GM19455 (cell line): ENCODE results near the gene TSPAN18.

ENCODE experiments used
- ATAC-seq: cut with Tn5 transposase; IDR thresholded peaks from one replicate; pipeline ENCODE4 v1.9.1; 2021; ENCODE audit not compliant: unreplicated experiment

Gene TSPAN18

DNA sequence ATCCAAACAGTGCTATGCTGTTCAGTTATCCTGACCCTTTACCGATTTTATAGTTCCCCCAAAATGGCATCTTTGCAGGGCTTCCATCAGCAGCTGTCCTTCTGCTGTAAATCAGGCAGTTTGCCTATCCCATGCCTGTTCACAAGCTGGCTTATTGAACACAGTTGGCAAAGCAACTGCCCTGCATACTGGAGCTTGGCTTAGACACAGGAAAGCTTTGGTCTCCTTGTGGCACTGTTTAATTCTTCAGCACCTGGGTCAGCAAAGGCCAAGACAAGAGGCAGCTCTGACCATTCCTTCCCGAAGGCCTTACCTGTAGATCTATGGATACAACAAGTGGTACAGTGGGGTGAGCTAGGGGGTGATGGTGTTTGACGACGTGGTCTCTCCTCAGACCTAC is 32.2 kb downstream of the TSPAN18 start:
- no peak for ATAC-seq

DNA sequence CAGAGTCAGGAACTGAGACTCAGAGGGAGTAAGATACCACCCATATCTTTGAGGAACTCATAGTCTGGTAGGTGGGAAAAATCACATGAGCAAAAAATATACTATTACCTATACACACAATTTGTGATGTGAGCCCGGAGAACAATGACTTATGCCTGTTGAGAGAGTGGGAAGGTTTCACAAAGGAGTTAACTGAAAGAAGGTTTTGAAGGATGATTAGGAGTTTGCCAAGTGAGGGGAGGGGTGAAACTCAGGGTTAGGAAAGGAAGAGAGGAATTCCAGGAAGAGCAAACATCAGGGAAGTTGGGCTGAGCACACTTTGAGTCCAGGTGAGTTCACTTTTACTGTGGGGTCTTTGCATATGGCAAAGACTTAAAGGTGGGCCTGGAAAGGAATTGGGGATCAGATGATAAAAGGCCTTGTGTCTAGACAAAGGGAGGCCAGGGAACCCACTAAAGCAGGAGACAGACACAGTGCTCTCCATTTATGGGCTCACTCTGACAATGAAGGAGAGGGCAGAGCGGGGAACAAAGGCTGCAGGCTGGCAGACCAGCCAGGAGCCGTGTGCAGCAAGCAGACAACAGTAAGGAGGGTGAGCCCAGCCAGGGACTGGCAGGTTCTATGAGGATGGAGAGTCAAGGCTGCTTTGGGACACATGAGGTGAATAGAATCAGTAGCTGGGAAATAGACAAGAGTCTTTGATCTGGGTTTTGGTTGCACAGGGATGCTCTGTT is 33.1 kb downstream of the TSPAN18 start:
- ATAC-seq, result no peak

DNA sequence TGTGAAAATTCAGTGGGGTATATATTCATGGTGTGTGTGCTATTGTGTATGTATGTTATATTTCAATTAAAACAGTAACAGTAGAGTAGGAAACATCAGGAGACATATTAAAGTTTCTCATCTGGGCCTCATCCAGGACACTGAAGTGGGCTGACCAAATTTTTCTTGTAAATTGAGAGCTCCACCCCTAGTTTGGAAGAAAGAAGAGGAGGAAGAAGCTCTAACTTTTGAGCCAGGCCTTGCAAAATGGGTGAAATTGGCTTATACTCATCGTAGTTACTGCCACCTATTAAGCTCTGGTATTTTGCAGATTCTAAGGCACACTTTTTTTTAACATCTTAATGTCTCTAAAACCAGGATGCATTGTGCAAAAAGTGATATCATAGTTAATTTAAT is 33.7 kb downstream of the TSPAN18 start:
- ATAC-seq, result no peak

DNA sequence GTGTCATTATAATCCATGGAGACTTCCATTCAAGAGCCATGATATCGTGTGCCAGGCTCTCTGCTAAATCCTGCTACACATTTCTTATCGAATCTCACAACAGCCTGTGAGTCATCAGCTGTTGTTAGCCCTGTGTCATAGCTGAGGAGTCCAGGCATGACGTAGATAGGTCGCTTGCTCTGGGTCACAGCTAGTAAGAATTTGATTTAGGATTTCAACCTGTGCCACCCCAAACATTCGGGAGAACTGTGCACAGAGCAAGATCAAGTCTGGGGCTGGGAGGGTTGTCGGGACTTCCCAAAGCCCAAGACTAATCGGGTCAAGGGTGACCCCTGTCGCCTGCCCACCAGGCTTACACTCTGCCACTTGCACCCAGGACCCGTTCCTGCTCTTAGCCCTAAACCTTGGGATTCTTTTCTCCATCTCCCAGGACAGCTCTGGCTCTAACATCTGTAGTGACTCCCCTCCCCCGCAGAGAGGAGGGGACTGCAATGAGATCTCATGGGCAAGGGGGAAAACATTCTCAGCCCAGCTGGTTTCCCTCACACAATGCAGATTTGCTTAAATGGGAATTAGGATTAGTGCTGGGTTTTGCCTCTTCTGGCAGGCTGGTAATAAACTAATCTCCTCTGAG is 34.3 kb downstream of the TSPAN18 start:
- no peak for ATAC-seq

DNA sequence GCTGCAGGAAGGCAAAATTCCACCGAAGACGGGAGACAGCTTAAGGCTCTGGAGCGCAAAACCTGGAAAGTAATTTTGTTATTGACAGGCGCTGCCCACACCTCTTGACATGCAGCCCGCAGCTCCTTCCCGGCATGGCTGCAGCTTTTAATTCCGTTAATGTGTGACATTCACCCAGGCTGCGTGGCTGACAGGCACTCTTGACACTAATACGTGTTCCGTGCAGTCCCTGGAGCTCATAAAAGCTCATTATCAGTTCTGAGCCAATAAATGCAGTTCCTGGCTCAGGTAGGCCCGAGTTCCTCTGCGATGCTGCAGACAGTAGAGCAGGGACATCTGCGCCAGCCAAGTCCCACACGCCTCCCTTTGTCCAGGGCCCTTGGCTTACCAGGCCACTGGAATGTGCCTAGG is 34.8 kb downstream of the TSPAN18 start:
- no peak for ATAC-seq

DNA sequence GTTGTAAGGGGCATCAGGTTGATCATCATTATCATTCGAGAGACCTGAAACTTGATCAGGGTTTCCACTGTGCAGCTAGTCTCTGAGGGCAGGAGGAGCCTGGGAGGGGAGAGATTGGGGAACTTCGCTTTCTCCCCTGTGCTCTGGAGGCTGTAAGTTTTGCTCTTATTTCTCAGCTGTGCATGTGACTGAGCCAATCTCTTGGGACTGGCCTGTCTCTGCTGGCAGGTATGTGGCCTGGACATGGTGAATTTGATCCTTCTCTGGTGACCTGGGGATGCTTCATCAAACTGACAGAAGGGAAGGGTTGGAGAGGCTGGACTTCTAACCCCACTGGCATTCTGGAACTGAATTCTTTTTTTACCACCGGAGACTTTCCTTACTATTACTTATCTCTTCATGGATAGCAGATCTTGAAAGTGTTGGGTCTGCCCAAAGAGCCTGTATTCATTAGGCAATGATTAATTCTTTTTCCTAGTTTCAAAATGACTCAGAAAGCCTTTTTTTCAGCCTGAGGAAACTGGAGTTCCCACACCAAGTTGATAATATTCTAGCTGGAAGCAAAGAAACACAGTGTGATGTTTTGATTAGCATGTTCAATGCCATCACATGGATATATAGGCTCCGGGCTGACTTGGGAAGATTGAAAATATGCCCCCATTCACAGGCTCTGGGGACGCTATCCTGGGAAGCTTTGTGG is 36.5 kb downstream of the TSPAN18 start:
- ATAC-seq, result no peak

DNA sequence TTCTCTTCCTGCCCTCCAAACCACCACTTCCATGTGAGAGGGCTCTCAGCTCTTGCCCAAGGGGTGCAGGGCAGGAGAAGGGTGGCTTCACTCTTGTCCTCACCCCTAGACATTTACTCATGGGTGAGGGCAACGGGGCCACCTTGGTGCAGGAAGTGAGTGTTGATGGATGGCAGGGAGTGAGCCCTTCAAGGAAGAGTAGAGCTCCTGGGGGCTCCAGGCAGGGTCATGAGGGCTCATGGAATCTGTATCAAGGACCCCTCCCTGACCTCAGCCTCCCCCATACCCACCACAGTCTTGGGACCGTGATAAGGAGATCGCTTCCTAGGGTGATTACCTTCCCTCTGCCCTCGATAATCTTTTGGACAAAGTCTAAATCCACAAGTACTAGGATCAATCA is 37.8 kb downstream of the TSPAN18 start:
- ATAC-seq, result no peak

DNA sequence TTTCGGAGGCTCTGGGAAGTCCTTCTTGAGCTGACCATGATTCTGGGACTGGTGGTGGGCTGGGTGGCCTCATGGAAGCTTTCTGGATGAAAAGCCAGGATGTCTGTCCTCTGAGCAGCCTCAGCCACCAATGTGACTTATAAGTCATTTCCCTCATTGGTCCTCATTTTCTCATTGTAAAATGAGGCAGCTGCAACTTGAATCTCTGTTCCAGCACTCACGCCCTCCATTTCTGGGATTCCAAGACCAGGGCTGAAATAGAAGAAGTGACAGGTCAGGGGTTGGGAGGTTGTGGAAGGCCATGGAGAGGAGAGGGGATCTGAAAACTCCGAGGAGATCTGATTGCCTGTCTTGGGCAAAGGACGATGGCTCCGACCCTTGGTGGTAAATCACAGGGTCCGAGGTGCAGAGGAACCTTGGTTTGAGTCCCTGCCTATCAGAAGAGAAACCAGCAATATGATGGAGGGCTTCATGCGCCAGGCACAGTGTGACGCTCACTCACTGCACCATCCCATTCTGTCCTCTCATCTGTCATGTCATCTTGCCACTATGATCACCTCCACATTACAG is 38.3 kb downstream of the TSPAN18 start:
- ATAC-seq, result no peak

DNA sequence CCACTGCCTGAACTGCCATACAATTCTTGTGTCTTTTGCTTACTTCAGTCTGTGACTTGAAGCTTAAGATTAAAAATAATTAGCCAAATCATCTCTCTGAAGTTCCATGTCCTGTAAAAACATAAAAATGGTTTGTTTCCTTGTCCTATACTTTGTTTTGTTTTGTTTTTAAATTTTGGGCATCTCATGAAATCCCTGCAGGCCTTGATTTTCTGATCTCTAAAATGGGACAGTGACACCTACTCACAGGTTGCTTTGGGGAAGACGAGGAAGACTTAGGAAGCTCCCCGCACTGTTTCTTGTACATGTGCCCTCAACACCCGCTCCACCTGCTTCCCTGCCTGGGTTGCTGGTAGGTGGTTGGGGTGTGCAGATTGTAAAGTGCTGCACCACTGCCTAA is 38.9 kb downstream of the TSPAN18 start:
- ATAC-seq, result no peak

DNA sequence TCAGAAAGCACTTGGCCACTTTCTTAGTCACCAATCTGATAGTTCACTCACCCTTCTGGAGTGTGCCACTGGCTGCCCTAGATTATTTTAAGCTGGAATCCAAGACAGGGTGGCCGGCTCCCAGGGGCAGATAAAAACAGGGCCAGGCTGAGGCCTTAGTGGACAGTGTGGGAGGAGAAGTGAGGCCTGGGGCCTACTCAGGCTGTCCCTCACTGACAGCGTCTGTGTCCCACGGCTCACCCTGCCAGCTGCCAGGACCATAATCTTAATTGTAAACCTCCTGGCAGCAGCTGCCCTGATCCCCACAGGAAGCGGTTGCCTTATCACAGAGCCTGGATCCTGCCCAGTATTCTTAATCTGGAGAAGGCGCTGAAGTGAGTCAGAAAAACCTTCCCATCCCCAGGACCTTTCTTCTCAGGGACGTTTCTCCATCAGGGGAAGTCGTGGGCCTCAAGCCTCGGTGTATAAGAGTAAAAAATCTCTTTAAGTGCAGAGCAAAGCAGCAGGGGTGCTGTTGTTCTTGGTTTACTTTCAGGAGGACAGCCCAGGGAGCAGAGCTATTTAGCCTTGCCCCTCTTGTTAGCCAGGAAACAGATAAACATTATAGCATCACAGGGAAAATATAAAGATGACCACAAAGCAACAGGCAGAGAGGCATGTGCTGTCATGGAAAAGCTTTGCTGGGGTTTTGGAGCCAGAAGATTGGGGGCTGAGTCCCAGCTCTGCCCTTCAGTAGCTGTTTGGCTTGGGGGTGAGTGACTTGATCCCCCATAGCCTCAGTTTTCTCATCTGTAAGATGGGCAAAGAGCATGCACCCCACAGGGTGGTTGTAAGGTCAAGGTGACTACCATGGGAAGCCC is 39.6 kb downstream of the TSPAN18 start:
- ATAC-seq, result no peak

DNA sequence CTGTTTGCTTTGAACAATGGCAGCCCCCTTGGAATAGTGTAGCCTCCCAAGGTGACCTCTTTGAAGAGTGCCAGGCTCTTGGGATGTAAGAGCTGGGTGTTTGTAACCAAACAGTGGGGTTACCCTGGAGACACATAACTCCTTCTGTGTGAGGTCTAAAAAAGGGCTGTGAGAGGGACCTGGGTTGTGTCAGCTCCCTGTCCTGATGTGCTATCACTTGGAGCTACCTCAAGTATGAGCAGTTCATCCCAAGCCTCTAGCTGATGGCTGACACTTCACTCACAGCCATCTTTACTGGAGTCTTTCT is 40.2 kb downstream of the TSPAN18 start:
- ATAC-seq, result no peak

DNA sequence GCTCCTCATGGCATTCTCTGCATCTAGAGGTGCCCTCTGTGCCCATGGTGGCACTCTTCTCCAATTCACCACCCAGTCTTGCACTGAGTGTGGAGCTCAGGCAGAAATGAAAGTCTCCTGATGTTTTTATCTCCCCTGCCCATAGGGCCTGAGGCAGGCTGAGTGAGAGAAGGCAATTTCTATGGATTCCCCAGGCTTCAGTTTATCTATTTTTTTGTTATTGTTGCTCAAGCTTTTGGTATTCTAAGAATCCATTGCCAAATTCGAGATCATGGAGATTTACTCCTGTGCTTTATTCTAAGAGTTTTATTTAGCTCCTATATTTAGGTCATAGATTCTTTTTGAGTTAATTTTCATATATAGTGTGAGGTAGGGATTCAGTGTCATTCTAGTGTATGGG is 40.7 kb downstream of the TSPAN18 start:
- ATAC-seq, result no peak

DNA sequence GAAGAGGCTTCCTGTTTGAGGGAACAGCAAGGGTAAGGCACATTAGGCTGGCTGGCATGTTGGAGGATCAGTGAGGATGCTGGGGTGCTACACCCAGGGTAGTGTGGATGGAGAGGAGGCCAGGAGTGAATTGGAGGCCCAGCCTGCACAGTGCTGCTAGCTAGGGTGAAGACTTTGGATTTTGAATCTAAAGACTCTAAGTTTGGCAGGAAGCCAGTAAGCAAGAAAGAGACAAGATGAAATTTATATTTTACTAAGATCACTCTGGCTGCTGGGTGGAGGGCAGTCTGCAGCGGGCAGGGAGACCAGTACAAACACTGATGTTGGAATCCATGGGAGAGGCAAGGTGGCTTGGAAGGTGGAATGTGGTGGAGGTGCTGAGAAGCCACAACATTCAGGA is 43.6 kb downstream of the TSPAN18 start:
- no peak for ATAC-seq

DNA sequence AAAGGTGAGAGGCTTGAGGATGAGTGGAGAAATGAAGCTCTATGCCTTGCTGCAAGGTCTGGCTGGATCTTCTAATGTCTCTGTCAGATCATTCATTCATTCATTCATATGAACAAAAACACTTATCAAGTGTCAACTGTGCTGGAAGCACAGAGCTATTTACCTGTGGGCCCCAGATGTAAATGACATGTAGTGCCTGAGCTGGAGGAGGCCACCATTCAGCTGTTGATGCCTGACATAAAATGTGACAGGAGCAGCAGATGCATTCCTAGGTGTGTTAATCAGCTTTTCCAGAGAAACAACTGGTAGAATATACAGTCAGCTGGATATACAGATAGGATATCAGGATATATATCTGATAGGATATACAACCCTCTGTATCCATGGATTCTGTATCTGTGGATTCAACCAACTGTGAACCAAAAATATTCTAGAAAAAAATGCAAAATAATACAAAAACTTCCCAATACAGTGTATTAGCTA is 44.5 kb downstream of the TSPAN18 start:
- ATAC-seq, result no peak

DNA sequence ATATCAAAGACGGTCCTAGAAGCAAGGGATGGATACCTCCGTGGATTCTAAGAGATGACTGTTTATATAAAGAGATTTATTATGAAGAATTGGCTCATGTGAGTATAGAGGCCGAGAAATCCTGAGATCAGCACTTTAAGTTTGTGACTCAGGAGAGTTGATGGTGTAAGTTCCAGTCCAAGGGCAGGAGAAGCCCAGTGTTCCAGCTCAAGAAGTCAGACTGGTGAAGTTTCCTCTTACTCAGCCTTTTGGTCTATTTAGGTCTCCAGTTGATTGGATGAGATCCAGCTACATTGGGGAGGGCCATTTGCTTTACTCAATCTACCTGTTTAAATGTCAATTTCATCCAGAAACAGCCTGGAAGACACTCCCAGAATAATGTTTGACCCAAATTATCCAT is 45.1 kb downstream of the TSPAN18 start:
- ATAC-seq, result no peak

DNA sequence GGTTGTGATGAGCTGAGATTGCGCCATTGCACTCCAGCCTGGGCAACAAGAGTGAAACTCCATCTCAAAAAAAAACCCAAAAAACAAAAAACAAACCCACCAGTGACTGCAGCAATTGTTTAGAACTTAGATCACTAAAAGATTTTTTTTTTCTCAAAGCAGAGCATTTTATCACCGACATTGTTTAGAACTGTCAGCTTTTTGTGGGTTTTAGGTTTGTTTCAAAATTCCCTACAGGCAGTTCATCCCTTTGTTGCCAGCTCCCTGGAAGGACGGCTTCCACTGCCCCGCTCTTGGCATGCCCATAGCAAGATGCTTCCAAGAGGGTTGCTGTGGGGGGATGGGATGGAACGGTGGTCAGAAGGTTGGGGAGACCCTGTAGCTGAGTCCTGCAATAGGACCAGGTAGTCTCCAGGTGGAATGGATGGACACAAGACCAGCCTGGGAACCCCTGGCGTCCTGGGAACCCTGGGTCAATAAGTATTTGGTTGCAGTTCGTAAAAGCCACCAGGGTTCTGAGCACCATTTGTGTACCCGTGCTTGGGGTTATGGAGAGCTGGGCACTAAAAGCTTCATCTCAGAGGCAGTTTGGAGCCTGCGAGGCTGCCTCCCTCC is 46.7 kb downstream of the TSPAN18 start:
- ATAC-seq, result no peak

DNA sequence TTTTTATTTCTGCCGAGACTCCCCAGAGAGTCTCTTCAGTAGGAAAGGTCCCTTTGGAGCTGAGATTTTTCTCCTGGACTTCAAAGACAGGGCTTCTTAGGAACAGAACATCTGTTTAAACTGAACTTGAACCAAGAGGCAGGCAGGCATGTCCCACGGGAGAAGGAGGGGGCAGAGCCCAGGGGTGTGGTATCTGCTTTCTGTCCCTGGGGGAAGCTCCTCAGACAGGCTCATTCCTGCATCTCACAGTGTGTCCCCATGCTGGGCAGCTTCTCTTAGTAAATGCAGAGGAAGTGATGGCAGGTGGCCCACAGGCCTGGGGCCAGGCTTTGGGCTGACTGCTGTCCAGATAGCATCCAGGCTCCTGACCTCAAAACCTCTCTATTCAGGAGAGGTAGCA is 47.3 kb downstream of the TSPAN18 start:
- no peak for ATAC-seq

DNA sequence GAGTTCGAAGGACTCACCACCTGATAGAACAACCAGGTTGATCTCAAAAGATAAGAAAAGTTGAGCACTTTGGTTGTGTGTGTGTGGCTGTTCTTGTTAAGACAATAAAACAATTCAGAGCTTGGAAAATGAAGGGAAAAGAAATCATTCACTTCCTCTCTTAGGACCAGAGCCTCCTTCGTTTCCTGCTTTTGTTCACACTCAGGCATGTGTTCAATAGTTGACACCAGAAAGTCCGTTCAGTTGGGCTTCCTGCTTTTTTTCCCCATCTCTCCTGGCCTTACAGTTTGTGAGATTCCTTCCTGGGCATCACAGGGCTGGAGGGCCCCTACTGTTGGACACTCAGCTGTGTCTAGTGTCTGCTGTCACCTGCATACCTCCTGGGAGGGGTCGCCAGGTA is 48.0 kb downstream of the TSPAN18 start:
- ATAC-seq, result no peak

DNA sequence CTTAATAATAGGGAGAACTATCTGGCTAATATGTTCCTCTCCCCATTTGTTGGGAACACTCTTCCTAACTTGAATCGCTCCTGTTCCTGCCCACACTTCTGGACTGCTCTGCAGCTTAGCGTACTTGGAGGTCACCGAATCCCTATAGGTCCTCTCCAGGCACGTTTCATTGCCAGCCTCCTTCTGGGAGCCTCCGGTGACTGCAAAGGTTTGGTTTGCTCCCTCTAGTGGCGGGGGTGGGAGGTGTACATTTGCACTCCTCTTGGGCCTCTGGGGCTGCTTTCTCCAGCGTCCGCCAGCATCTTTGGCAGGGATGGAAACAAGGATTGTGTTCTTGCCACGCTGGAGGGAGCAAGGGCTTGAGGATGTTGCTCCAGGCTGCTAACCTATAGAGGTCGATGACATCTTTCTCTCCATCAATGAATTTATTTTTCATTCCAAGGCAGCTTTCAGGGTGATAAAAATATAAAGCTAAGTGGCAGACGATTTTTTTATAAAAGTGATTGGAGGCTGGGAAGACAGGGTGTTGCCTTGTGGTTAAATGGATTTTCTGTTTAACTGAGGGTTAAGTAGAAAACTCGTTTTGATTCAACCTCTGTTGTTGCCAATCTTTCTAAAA is 48.7 kb downstream of the TSPAN18 start:
- no peak for ATAC-seq

DNA sequence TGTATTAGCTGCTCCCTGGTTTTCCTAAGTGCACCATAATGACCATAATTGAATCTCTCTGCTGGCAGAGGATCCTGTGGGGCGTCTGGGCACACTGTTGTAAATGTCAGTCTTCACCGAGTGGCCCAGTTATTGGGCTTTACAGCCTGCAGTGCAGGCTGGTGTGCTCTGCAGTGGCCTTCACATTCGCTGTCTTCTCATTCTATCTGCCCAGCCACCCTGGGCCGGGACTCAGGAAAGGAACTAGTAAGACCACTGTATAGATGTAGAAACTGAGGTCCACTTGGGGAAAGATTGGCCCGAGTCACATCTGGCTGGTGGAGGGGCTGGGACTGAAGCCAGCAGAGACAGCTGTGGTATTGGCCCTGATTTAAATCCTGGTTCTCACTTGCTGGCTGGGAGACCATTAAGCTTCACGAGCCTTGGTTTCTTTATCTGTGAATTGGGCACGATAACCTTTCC is 49.3 kb downstream of the TSPAN18 start:
- ATAC-seq, result no peak
